ENCODE data around the gene PHACTR4.

- TF ChIP-seq CTCF (IDR thresholded peaks at IDR 0.05) (no peak), POLR2A (IDR thresholded peaks at IDR 0.05) (no peak)
Measured at GRCh38 chr1:28417441-28417922, 47.9 kb downstream of the PHACTR4 start.

All from sigmoid colon (tissue), 3 donors.